HCT116 (cell line): ENCODE measurements around the gene HMX1. TPM values are rescaled to one million over a fixed set of nuclear protein-coding genes. Genes with fewer than 3 reads are reported as not detected.

Experiments used
- ATAC-seq: fragments of 200-7000 bp; cut with Tn5 transposase; 2 replicates; pipeline ENCODE4 v1.9.1; 2020; ENCODE audit warnings: mild to moderate bottlenecking, moderate library complexity
- BruUV-seq: library from RNA; stranded (reverse); fragments of 400-500 nt; replicated peaks from 2 replicates; lab custom pipeline; 2021; lab: Mats Ljungman, UMichigan
- CTCF ChIA-PET: fragments of 300-600 bp; sonication (Branson Sonifier 250); formaldehyde crosslinking; loops from one replicate; lab custom pipeline; 2021; ENCODE audit warnings: antibody characterized with exemption; lab: Charles Lee
- POLR2A ChIA-PET: fragments of 300-600, 350-600 bp; sonication (Branson Sonifier 250); formaldehyde crosslinking; loops from one replicate; lab custom pipeline; 2021; ENCODE audit warnings: antibody characterized with exemption; lab: Charles Lee
- RAD21 ChIA-PET, 2 experiments: fragments of 300-600 bp; sonication (Branson Sonifier 250); formaldehyde crosslinking; loops; one replicate each; lab custom pipeline; 2023; ENCODE audit warnings: low total read pairs in 2 of 2; ENCODE audit not compliant: uncharacterized antibody in 2 of 2, unreplicated experiment in 2 of 2, low non-redundant PET in 1 of 2; lab: Charles Lee
- DNase-seq: peaks from one replicate; pipeline ENCODE4 v3.0.0-alpha.2; 2010; ENCODE audit warnings: low read depth, low spot score
- H2AFZ ChIP-seq: fragments of 200-600 bp; shearing (Covaris generic), sonication (generic); 2 replicates; pipeline ENCODE4 v1.6.1; 2017; ENCODE audit warnings: low read depth, mixed run types, mixed read lengths, antibody characterized with exemption, low read length; ENCODE audit not compliant: poor library complexity, severe bottlenecking
- H3K27ac ChIP-seq: 2 replicates; pipeline ENCODE4 v1.5.1; 2012; ENCODE audit warnings: low read depth, low read length
- H3K27me3 ChIP-seq: fragments of 200-600 bp; sonication (generic); 2 replicates; pipeline ENCODE4 v1.6.1; 2016; ENCODE audit warnings: mixed run types, low read length, mixed read lengths; ENCODE audit not compliant: insufficient read depth
- H3K36me3 ChIP-seq, 2 experiments: fragments of 200-500 bp in 1 of 2; fragments of 200-600 bp in 1 of 2; sonication (Bioruptor generic) in 1 of 2; sonication (generic) in 1 of 2; 2 replicates each; pipeline versions ENCODE4 v1.5.1 to v1.6.1; 2014 to 2016; ENCODE audit warnings: low read length in 2 of 2, inconsistent platforms in 1 of 2, mixed read lengths in 1 of 2, mixed run types in 1 of 2; ENCODE audit not compliant: insufficient read depth in 2 of 2, control insufficient read depth in 1 of 2
- H3K4me1 ChIP-seq, 2 experiments: fragments of 200-600 bp in 1 of 2; sonication (generic) in 1 of 2; 2 replicates each; pipeline versions ENCODE4 v1.5.1 to v1.6.1; 2012 to 2017; ENCODE audit warnings: low read length in 2 of 2, inconsistent platforms in 1 of 2, mild to moderate bottlenecking in 1 of 2, mixed read lengths in 1 of 2, mixed run types in 1 of 2, moderate library complexity in 1 of 2; ENCODE audit not compliant: insufficient read depth in 2 of 2, control insufficient read depth in 1 of 2
- H3K4me2 ChIP-seq: fragments of 200-600 bp; sonication (generic); 2 replicates; pipeline ENCODE4 v1.6.1; 2017; ENCODE audit warnings: mixed run types, low read length, mixed read lengths
- H3K4me3 ChIP-seq, 2 experiments: fragments of 200-600 bp in 1 of 2; sonication (generic) in 1 of 2; replicated peaks in 1 of 2; 2 replicates each; pipeline ENCODE4 v1.5.1; 2011 to 2016; ENCODE audit warnings: low read length in 2 of 2, control low read depth in 1 of 2, low read depth in 1 of 2, mild to moderate bottlenecking in 1 of 2, mixed read lengths in 1 of 2, mixed run types in 1 of 2
- H3K79me2 ChIP-seq: fragments of 200-600 bp; sonication (generic); 2 replicates; pipeline ENCODE4 v1.6.1; 2017; ENCODE audit warnings: mild to moderate bottlenecking, mixed run types, low read length, moderate library complexity, mixed read lengths; ENCODE audit not compliant: insufficient read depth
- H3K9ac ChIP-seq: fragments of 200-600 bp; sonication (generic); 2 replicates; pipeline ENCODE4 v1.6.1; 2016; ENCODE audit warnings: low read length, mixed read lengths
- H3K9me2 ChIP-seq: fragments of 200-600 bp; sonication (generic), shearing (Covaris generic); 2 replicates; pipeline ENCODE4 v1.6.1; 2017; ENCODE audit warnings: mixed run types, mild to moderate bottlenecking, moderate library complexity; ENCODE audit not compliant: insufficient read depth
- H3K9me3 ChIP-seq, 2 experiments: fragments of 200-500 bp in 1 of 2; fragments of 200-600 bp in 1 of 2; sonication (Bioruptor generic) in 1 of 2; sonication (generic) in 1 of 2; 2 replicates each; pipeline ENCODE4 v1.6.1; 2014 to 2017; ENCODE audit warnings: low read length in 2 of 2, mixed read lengths in 2 of 2, inconsistent platforms in 1 of 2, low read depth in 1 of 2, mild to moderate bottlenecking in 1 of 2, mixed run types in 1 of 2, moderate library complexity in 1 of 2; ENCODE audit not compliant: control insufficient read depth in 1 of 2, insufficient read depth in 1 of 2
- H4K20me1 ChIP-seq: fragments of 200-600 bp; sonication (generic), shearing (Covaris generic); 2 replicates; pipeline ENCODE4 v1.6.1; 2017; ENCODE audit warnings: mixed run types, mild to moderate bottlenecking, moderate library complexity; ENCODE audit not compliant: insufficient read depth
- ATF3 ChIP-seq: IDR thresholded peaks from 2 replicates; pipeline ENCODE4 v1.6.1; 2012
- CEBPB ChIP-seq: IDR thresholded peaks from 2 replicates; pipeline ENCODE4 v1.6.1; 2012; ENCODE audit warnings: low read depth
- EGR1 ChIP-seq: IDR thresholded peaks from 2 replicates; pipeline ENCODE4 v1.6.1; 2012; ENCODE audit warnings: low read depth
- EZH2phosphoT487 ChIP-seq: fragments of 200-600 bp; IDR thresholded peaks from 2 replicates; pipeline ENCODE4 v1.6.1; 2018; ENCODE audit warnings: antibody characterized with exemption, borderline replicate concordance
- JUND ChIP-seq: IDR thresholded peaks from 2 replicates; pipeline ENCODE4 v1.6.1; 2012
- POLR2AphosphoS5 ChIP-seq: IDR thresholded peaks from 2 replicates; pipeline ENCODE4 v1.6.1; 2011; ENCODE audit warnings: mild to moderate bottlenecking, low read depth, low read length, moderate library complexity
- SIN3A ChIP-seq: IDR thresholded peaks from 2 replicates; pipeline ENCODE4 v1.6.1; 2012; ENCODE audit warnings: low read depth
- SP1 ChIP-seq: IDR thresholded peaks from 2 replicates; pipeline ENCODE4 v1.6.1; 2012; ENCODE audit warnings: low read depth
- TCF7L2 ChIP-seq: IDR thresholded peaks from 2 replicates; pipeline ENCODE4 v1.7.0; 2011; ENCODE audit warnings: borderline replicate concordance, inconsistent platforms; ENCODE audit not compliant: insufficient read depth, insufficient read length; ENCODE audit errors: extremely low read depth
- ZBTB33 ChIP-seq: IDR thresholded peaks from 2 replicates; pipeline ENCODE4 v1.6.1; 2011; ENCODE audit warnings: mild to moderate bottlenecking, low read length, moderate library complexity; ENCODE audit not compliant: insufficient replicate concordance; ENCODE audit errors: extremely low read depth
- ZFX ChIP-seq: fragments of 450-650 bp; IDR thresholded peaks from 2 replicates; pipeline ENCODE4 v1.6.1; 2017
- ZNF274 ChIP-seq: fragments of 200-500 bp; sonication (Bioruptor generic); IDR thresholded peaks from 2 replicates; pipeline ENCODE4 v1.6.1; 2014; ENCODE audit warnings: mild to moderate bottlenecking, low read depth, low read length, inconsistent platforms
- intact Hi-C: fragments of 100-400 bp; cut with micrococcal nuclease; formaldehyde crosslinking; loops from 2 replicates; pipeline ENCODE4 v1.10.0; 2022
- total RNA-seq: library from RNA; stranded (reverse); gene quantifications from one replicate; pipeline ENCODE4 v1.2.1, GENCODE V29; 2021; ENCODE audit not compliant: unreplicated experiment
- TF ChIP-seq, protein P1 (sequence below): IDR thresholded peaks from 2 replicates; pipeline ENCODE4 v1.6.1; 2012; ENCODE audit warnings: low read depth
- TF ChIP-seq, protein P2 (sequence below): IDR thresholded peaks from 2 replicates; pipeline ENCODE4 v1.6.1; 2012

The HMX1 gene
- total RNA-seq, 1 experiment from 2014 or later, result 0.39 TPM

DNA sequence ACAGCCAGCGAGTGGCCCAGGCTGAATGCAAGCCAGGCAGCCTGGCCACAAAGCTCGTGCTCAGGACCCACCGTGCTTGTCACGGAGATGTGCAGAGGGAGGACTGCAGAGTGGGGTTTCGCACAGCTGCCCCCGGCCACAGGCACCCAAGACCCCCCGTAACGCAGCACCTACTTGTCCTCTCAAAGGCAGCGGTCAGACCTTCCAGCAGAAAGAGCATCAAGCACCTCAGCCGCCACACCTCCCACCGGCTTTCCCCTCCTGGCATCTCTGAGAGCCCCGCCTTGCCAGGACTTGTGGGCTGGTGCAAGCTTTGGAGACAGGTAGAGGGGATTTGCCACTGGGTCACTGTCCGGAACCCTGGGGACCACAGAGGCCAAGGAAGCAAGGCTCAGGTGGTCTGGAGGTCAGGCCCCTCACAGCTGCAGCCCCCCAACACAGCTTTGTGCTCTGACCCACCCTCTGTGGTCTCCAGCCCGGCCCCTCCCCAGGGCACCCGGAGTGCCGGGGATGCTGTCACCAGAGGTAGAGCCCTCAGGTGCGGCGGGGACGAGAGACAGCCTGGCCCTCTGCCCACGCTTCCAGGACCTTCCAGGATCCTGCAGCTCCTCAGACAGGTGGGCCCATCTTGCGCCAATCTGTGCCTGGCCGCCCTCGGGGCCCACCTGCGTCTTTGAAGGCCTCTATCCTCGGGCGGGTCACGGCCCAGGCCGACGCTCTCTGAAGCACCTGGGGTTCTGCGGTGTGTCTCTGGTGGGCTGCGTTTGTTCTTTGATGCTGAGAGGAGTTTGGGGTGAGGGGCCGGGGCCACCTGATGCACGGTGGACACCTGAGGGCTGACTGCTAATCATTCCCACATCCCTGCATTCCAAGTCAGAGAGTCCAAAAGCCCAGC is 34.4 kb upstream of the HMX1 start (continued):
- TF ChIP-seq SIN3A, result no peak

DNA sequence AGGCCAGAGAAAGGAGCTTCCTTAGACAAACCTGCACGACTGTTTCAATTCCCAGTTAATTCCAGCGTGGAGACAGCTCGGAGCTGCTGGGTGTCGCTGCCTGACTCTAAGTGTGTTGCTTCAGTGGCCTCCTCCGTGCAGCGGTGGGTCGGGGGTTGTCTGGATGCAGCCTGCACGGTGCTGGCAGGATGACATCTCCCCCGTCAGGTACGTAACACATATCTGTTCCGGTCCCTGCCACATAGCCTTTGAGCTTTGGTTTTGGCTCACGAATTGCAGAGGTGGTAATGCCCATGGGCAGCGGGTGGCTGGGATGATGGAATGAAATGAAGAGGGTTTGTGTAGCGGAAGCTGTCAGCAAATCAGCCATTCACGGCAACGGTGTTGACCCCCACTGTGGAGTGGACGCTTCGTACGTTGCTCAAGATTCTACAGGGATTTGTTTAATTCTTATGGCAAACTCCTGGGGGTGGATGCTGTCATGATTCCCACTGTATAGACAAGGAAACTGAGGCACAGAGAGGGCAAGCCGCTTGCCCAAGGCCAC is 33.7 kb upstream of the HMX1 start:
- POLR2A ChIA-PET, result no interaction called here
- Histone ChIP-seq H3K9ac (no peak overlapping the region), H3K4me3 (no peak overlapping the region), H3K27ac (no peak overlapping the region), H3K27me3 (0 out of 2 replicates have a peak, but pooled peaks cover 4% of the 10 kb centered on the region), H3K79me2 (no peaks in the 10 kb centered on the region), H3K4me2 (no peak overlapping the region), H3K9me2 (no peaks in the 10 kb centered on the region), H3K4me1 (peaks cover 3 to 4% of the 10 kb centered on the region in 2 experiments; a peak in 2 of 4 replicates), H4K20me1 (no peaks in the 10 kb centered on the region), H3K36me3 (no peaks in the 10 kb centered on the region), H3K9me3 (peaks cover 6 to 8% of the 10 kb centered on the region in 2 experiments; a peak in 2 of 4 replicates), H2AFZ (no peak overlapping the region)
- CTCF ChIA-PET, result no interaction called here
- intact Hi-C loops, result no loop called here
- no peak for ATAC-seq
- no peak for DNase-seq
- no peak for TF ChIP-seq CEBPB
- TF ChIP-seq ZBTB33, result no peak
- no peak for TF ChIP-seq SIN3A
- no peak for TF ChIP-seq EGR1
- no peak for TF ChIP-seq ATF3
- no peak for TF ChIP-seq ZFX
- TF ChIP-seq ZNF274, result no peak
- TF ChIP-seq, protein P1, sequence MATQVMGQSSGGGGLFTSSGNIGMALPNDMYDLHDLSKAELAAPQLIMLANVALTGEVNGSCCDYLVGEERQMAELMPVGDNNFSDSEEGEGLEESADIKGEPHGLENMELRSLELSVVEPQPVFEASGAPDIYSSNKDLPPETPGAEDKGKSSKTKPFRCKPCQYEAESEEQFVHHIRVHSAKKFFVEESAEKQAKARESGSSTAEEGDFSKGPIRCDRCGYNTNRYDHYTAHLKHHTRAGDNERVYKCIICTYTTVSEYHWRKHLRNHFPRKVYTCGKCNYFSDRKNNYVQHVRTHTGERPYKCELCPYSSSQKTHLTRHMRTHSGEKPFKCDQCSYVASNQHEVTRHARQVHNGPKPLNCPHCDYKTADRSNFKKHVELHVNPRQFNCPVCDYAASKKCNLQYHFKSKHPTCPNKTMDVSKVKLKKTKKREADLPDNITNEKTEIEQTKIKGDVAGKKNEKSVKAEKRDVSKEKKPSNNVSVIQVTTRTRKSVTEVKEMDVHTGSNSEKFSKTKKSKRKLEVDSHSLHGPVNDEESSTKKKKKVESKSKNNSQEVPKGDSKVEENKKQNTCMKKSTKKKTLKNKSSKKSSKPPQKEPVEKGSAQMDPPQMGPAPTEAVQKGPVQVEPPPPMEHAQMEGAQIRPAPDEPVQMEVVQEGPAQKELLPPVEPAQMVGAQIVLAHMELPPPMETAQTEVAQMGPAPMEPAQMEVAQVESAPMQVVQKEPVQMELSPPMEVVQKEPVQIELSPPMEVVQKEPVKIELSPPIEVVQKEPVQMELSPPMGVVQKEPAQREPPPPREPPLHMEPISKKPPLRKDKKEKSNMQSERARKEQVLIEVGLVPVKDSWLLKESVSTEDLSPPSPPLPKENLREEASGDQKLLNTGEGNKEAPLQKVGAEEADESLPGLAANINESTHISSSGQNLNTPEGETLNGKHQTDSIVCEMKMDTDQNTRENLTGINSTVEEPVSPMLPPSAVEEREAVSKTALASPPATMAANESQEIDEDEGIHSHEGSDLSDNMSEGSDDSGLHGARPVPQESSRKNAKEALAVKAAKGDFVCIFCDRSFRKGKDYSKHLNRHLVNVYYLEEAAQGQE, result no peak
- no peak for TF ChIP-seq EZH2phosphoT487
- no peak for TF ChIP-seq TCF7L2
- TF ChIP-seq SP1, result no peak
- no peak for TF ChIP-seq POLR2AphosphoS5
- TF ChIP-seq JUND, result no peak
- TF ChIP-seq, protein P2, sequence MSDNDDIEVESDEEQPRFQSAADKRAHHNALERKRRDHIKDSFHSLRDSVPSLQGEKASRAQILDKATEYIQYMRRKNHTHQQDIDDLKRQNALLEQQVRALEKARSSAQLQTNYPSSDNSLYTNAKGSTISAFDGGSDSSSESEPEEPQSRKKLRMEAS, result no peak
- no TSS peak for BruUV-seq
- RAD21 ChIA-PET, result no interaction called here
